Measurements from ENCODE around the gene GABRB2.
"Not testable (repeated sequence)": the region's sequence is repeated elsewhere in the genome, so short reads cannot be mapped to it uniquely, and the experiment has no call there.

Gene GABRB2

DNA sequence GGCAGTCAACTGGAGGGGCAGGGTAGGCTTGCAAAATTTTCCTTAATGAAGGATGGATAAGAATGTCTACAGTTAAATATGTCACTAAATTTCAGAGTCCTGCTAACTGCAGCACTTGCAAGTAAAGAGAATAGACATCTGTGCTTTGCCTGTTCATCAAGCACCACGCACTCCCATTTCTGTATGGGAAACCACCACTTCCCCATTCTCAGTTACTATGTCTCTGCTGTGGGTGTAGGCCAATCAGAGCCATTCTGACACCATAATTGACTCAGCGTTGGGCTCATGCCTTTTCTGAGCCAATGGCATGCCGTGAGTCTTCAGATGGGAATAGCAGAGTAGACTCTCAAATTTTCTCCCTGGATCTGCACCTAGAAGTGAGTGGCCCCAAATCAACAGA is 247.5 kb downstream of the GABRB2 start:
- DNase-seq (ENCODE audit: low spot score): no peak

DNA sequence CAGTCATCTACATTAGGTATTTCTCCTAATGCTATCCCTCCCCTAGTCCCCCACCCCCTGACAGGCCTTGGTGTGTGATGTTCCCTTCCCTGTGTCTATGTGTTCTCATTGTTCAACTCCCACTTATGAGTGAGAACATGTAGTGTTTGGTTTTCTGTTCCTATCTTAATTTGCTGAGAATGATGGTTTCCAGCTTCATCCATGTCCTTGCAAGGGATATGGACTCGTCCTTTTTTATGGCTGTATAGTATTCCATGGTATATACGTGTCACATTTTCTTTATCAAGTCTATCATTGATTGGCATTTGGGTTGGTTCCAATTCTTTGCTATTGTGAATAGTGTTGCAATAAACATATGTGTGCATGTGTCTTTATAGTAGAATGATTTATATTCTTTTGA is 249.1 kb downstream of the GABRB2 start:
- not testable (repeated sequence) for DNase-seq (ENCODE audit: low spot score)

- DNase-seq (ENCODE audit: low spot score): no peak
Observed at GRCh38 chr5:161295721-161296250, 250.7 kb downstream of the GABRB2 start.

- no peak for DNase-seq (ENCODE audit: low spot score)
Observed at GRCh38 chr5:161288071-161288470, 258.5 kb downstream of the GABRB2 start.

- no peak for DNase-seq (ENCODE audit: low spot score)
Observed at GRCh38 chr5:161287436-161287835, 259.1 kb downstream of the GABRB2 start.

DNA sequence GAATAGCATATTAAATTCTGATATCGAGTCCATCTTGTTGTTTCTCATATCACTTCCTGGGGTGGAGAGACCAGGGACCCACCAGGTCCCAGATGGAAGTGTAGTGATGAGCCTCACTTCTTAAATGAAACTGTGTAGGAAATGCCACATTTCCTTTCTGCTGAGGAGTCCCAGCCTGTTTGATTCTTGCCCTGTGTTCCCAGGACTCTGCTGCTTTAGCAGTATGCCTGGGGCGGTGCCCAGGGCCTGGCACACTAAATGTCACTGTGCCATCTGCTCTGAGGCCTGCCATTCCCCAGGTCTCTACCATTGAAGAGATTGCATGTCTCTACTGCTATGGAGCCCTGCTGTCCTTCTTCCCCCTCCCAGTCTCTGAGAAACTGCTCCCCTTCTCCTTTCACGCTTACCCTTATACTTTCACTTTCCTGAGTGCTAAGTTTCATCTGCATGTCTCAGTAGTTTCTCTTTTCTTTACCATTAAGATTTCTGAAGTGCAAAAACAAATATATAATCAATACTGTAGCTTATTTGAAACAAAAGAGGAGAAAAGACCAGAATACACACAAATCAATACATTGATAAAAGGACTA is 260.4 kb downstream of the GABRB2 start:
- no peak for DNase-seq (ENCODE audit: low spot score)

GRCh38 chr5:161284445-161284844 is 262.1 kb downstream of the GABRB2 start:
- DNase-seq (ENCODE audit: low spot score): no peak

GRCh38 chr5:161283296-161283695 is 263.2 kb downstream of the GABRB2 start:
- no peak for DNase-seq (ENCODE audit: low spot score)

GRCh38 chr5:161278739-161279660 is 267.5 kb downstream of the GABRB2 start:
- DNase-seq (ENCODE audit: low spot score): no peak

DNA sequence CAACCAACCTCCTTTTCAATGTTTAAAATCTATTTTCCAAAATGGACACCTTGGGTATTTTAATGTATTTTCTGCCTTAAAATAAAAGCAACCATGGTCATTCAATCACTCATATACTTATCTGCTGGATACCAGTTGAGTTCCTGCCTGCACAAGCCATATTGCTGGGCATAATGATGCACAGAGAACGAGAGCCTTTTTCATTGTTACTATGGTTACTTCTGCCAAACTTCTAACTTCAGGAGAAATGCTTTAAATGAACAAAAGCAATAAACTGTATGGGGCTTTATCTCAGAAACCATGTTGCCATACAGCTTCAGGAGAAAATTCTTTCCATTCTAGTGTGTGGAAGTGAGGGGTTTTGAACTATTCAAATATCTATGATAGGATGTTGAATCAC is 269.5 kb downstream of the GABRB2 start:
- no peak for DNase-seq (ENCODE audit: low spot score)

- DNase-seq (ENCODE audit: low spot score): peak; percentile 16
Observed at GRCh38 chr5:161274951-161275350, 271.6 kb downstream of the GABRB2 start.

- peak; percentile 38 for DNase-seq (ENCODE audit: low spot score)
Observed at GRCh38 chr5:161273410-161273809, 273.1 kb downstream of the GABRB2 start.

GRCh38 chr5:161271816-161272215 is 274.7 kb downstream of the GABRB2 start:
- DNase-seq (ENCODE audit: low spot score): no peak

- no peak for DNase-seq (ENCODE audit: low spot score)
Observed at GRCh38 chr5:161269125-161269524, 277.4 kb downstream of the GABRB2 start.

DNA sequence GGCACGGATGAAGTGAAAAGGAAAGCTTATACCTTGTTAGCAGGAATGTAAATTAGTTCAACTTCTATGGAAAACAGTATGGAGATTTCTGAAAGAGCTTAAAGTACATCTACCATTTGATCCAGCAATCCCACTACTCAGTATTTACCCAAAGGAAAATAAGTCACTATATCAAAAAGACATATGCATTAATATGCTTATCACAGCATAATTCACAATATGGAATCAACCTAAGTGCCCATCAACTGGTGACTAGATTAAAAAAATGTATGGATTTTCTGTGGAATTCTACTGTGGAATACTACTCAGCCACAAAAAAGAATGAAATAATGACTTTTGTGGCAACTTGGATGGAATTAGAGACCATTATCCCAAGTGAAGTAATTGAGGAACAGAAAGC is 279.6 kb downstream of the GABRB2 start:
- DNase-seq (ENCODE audit: low spot score): no peak

- DNase-seq (ENCODE audit: low spot score): no peak
Observed at GRCh38 chr5:161265006-161265405, 281.5 kb downstream of the GABRB2 start.

GRCh38 chr5:161263191-161263590 is 283.3 kb downstream of the GABRB2 start:
- no peak for DNase-seq (ENCODE audit: low spot score)

GRCh38 chr5:161261668-161262323 is 284.7 kb downstream of the GABRB2 start:
- no peak for DNase-seq (ENCODE audit: low spot score)

GRCh38 chr5:161258438-161258837 is 288.1 kb downstream of the GABRB2 start:
- no peak for DNase-seq (ENCODE audit: low spot score)

GRCh38 chr5:161256957-161257356 is 289.6 kb downstream of the GABRB2 start:
- no peak for DNase-seq (ENCODE audit: low spot score)

DNA sequence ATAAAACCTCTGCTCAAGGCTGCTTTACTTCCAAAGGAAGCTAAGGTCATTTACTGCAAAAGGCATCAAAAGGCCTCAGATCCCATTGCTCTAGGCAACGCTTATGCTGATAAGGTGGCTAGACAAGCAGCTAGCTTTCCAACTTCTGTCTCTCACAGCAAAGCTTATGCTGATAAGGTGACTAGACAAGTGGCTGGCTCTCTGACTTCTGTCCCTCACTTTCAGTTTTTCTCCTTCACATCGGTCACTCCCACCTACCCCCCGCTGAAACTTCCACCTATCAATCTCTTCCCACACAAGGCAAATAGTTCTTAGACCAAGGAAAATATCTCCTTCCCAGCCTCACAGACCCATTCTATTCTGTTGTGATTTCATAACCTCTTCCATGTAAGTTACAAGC is 293.6 kb downstream of the GABRB2 start:
- not testable (repeated sequence) for DNase-seq (ENCODE audit: low spot score)

DNA sequence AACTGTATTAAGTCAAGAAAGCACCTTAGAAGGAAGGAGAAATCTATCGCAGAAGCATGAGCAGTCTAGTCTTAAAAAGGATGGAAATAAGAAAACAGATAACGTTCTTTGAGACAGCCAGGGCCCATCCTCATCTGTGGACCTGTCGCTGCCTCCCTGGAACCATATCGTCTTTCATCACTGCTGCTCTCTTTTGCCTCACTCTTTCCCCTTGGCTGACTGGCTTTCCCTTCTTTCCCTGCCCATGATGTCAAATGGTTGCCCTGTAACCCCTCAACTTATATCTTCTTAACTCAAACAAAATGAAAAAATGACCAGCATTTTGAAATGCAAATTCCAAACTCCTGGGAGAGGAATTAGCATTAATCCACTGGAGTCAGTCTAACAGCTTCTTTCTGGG is 299.8 kb downstream of the GABRB2 start:
- DNase-seq (ENCODE audit: low spot score): no peak

GRCh38 chr5:161245846-161246245 is 300.7 kb downstream of the GABRB2 start:
- DNase-seq (ENCODE audit: low spot score): not testable (repeated sequence)
